Keratinocyte (primary cell): ENCODE data around the gene DSTYK. TPM values are rescaled to one million over a fixed set of nuclear protein-coding genes. Genes with fewer than 3 reads are reported as not detected.

Experiments used
- DNase-seq: peaks from one replicate; pipeline ENCODE4 v3.0.0-alpha.2; 2011; ENCODE audit warnings: low read depth, missing footprints, low spot score
- FAIRE-seq: peaks from 2 replicates; lab custom pipeline; 2011; peaks lifted over from hg19 to GRCh38; lab: Jason Lieb, UNC
- H2AFZ ChIP-seq: 2 replicates; pipeline ENCODE4 v1.6.0; 2012; ENCODE audit warnings: low read length, control low read depth, inconsistent platforms; ENCODE audit not compliant: control insufficient read depth
- H3K27ac ChIP-seq: 2 replicates; pipeline ENCODE4 v1.5.1; 2011; ENCODE audit warnings: low read length; ENCODE audit not compliant: control insufficient read depth, insufficient read depth
- H3K27me3 ChIP-seq: 3 replicates; pipeline ENCODE4 v1.6.0; 2011; ENCODE audit warnings: low read length; ENCODE audit not compliant: control insufficient read depth, insufficient read depth; ENCODE audit errors: extremely low read depth
- H3K36me3 ChIP-seq, 2 experiments: 2 replicates in 1 of 2; 3 replicates in 1 of 2; pipeline ENCODE4 v1.5.1; 2011; ENCODE audit warnings: low read length in 2 of 2, mild to moderate bottlenecking in 1 of 2; ENCODE audit not compliant: control insufficient read depth in 2 of 2, insufficient read depth in 2 of 2; ENCODE audit errors: extremely low read depth in 1 of 2
- H3K4me1 ChIP-seq: 3 replicates; pipeline ENCODE4 v1.5.1; 2011; ENCODE audit warnings: low read length; ENCODE audit not compliant: control insufficient read depth, insufficient read depth; ENCODE audit errors: extremely low read depth
- H3K4me2 ChIP-seq: 3 replicates; pipeline ENCODE4 v1.6.0; 2011; ENCODE audit warnings: low read depth, low read length; ENCODE audit not compliant: control insufficient read depth, insufficient read depth; ENCODE audit errors: extremely low read depth
- H3K4me3 ChIP-seq, 3 experiments: fragments of 200-600 bp in 1 of 3; sonication (generic) in 1 of 3; 2 replicates in 2 of 3; 3 replicates in 1 of 3; pipeline ENCODE4 v1.5.1; 2011 to 2016; ENCODE audit warnings: low read length in 3 of 3, mild to moderate bottlenecking in 3 of 3, control low read depth in 2 of 3, inconsistent platforms in 1 of 3, low read depth in 1 of 3, mixed read lengths in 1 of 3, mixed run types in 1 of 3, moderate library complexity in 1 of 3; ENCODE audit not compliant: control insufficient read depth in 2 of 3, insufficient read depth in 2 of 3; ENCODE audit errors: extremely low read depth in 1 of 3
- H3K79me2 ChIP-seq: 2 replicates; pipeline ENCODE4 v1.6.0; 2012; ENCODE audit warnings: low read length; ENCODE audit not compliant: control insufficient read depth, insufficient read depth
- H3K9ac ChIP-seq: 3 replicates; pipeline ENCODE4 v1.6.0; 2011; ENCODE audit warnings: low read length; ENCODE audit not compliant: control insufficient read depth, insufficient read depth; ENCODE audit errors: extremely low read depth
- H3K9me1 ChIP-seq: 3 replicates; pipeline ENCODE4 v1.6.0; 2011; ENCODE audit warnings: low read length; ENCODE audit not compliant: control insufficient read depth, insufficient read depth; ENCODE audit errors: extremely low read depth
- H3K9me3 ChIP-seq: 2 replicates; pipeline ENCODE4 v1.5.1; 2012; ENCODE audit warnings: low read depth, low read length; ENCODE audit not compliant: control insufficient read depth
- H4K20me1 ChIP-seq: 3 replicates; pipeline ENCODE4 v1.6.0; 2011; ENCODE audit warnings: low read length; ENCODE audit not compliant: control insufficient read depth, insufficient read depth; ENCODE audit errors: extremely low read depth
- CTCF ChIP-seq, 3 experiments: IDR thresholded peaks in 1 of 3; conservative IDR thresholded peaks in 1 of 3; optimal IDR thresholded peaks in 1 of 3; 2 replicates in 2 of 3; 3 replicates in 1 of 3; pipeline versions ENCODE3 to v1.5.1; 2011; ENCODE audit warnings: low read length in 3 of 3, mild to moderate bottlenecking in 3 of 3, moderate library complexity in 2 of 3, control low read depth in 1 of 3, inconsistent platforms in 1 of 3; ENCODE audit not compliant: insufficient read depth in 2 of 3; ENCODE audit errors: extremely low read depth in 1 of 3
- EZH2 ChIP-seq: IDR thresholded peaks from one replicate; pipeline ENCODE4 v1.6.1; 2012; ENCODE audit warnings: inconsistent platforms, mild to moderate bottlenecking, low read length, moderate library complexity
- dilution Hi-C: fragments of 300-500 bp; cut with MboI; formaldehyde crosslinking; loops from one replicate; pipeline ENCODE4 v1.7.0; 2020; ENCODE audit warnings: low sequenced_read_pairs; ENCODE audit not compliant: extremely low pct_ligation_motif_present
- polyA plus RNA-seq, 5 experiments: library from polyadenylated mRNA; depleted of rRNA in 3 of 5; stranded (reverse) in 3 of 5; stranded (forward) in 1 of 5; unstranded in 1 of 5; fragments of >200 nt; gene quantifications; 1 replicate in 1 of 5; 2 replicates in 3 of 5; 3 replicates in 1 of 5; pipeline versions ENCODE4 v1.2.1 to v1.2.3, GENCODE V29; 2011 to 2012; ENCODE audit warnings: missing spikeins in 2 of 5, low read depth in 1 of 5, low replicate concordance in 1 of 5

DSTYK gene
- polyA plus RNA-seq, 1 donor (not counting 4 experiments of a cell fraction or from before 2014, with no cell fraction given): 7.6 TPM

- H3K27me3 ChIP-seq: no peaks in the 10 kb centered on the region
- H2AFZ ChIP-seq: no peak overlapping the region
- no peaks in the 10 kb centered on the region for H3K9me3 ChIP-seq
- dilution Hi-C loops: no loop called here
- H4K20me1 ChIP-seq: no peaks in the 10 kb centered on the region
- no peak overlapping the region for H3K4me3 ChIP-seq
- no peak for TF ChIP-seq EZH2
- no peak for TF ChIP-seq CTCF (optimal IDR thresholded peaks at IDR 0.05 in 1 of 3, IDR thresholded peaks at IDR 0.05 in 1 of 3, conservative IDR thresholded peaks at IDR 0.05 in 1 of 3; ENCODE audit: extremely low read depth in 1 of 3, insufficient read depth in 2 of 3, low read length in 3 of 3)
- no peak overlapping the region for H3K9ac ChIP-seq
- H3K9me1 ChIP-seq: no peaks in the 10 kb centered on the region
- no peaks in the 10 kb centered on the region for H3K36me3 ChIP-seq
- DNase-seq: no peak
- peaks cover 15% of the 10 kb centered on the region for H3K79me2 ChIP-seq
- no peak for FAIRE-seq
- H3K4me2 ChIP-seq: no peak overlapping the region
- no peak overlapping the region for H3K27ac ChIP-seq
- peaks cover 8% of the 10 kb centered on the region for H3K4me1 ChIP-seq
Measured at GRCh38 chr1:205199931-205200299, 11.6 kb downstream of the DSTYK start.

GRCh38 chr1:205199090-205199930 is 12.2 kb downstream of the DSTYK start:
- TF ChIP-seq EZH2 (no peak), CTCF (optimal IDR thresholded peaks at IDR 0.05 in 1 of 3, IDR thresholded peaks at IDR 0.05 in 1 of 3, conservative IDR thresholded peaks at IDR 0.05 in 1 of 3; ENCODE audit: extremely low read depth in 1 of 3, insufficient read depth in 2 of 3, low read length in 3 of 3) (no peak)
- FAIRE-seq (no peak), DNase-seq (no peak)
- Histone ChIP-seq H3K9ac (no peak overlapping the region), H3K79me2 (peaks cover 15% of the 10 kb centered on the region), H3K36me3 (no peaks in the 10 kb centered on the region), H4K20me1 (no peaks in the 10 kb centered on the region), H2AFZ (no peak overlapping the region), H3K27ac (no peak overlapping the region), H3K4me2 (no peak overlapping the region), H3K27me3 (no peaks in the 10 kb centered on the region), H3K9me3 (no peaks in the 10 kb centered on the region), H3K4me3 (no peak overlapping the region), H3K9me1 (no peaks in the 10 kb centered on the region), H3K4me1 (peaks cover 5% of the 10 kb centered on the region)
- dilution Hi-C loops: no loop called here
